NCI-H510A (cell line): ENCODE measurements around the gene STXBP6.
A peak's percentile ranks its signal among the peaks of the same experiment; 100 is the strongest.

Experiments
- DNase-seq: peaks from one replicate; lab custom pipeline; 2025; lab: John Stamatoyannopoulos, UW

STXBP6 gene

DNA sequence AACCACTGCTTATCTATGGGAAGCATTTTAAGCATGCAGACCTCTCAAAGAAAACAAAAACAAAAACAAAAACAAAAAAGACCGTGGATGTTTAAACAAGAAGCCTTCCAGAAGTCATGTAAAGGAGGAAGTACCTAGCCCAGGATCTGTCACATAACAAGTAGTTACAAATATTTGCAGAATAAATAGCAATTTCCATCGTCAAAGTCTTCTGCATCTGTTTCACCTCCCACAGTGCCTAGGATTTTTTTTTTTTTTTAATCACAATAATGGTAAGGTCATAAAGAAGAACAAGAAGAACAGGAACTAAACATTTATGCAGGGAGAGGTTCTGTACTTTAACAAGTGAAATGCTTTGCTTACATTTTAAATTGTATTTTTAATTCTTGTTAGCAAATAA lies 2.4 kb upstream of the STXBP6 start:
- DNase-seq: no peak

DNA sequence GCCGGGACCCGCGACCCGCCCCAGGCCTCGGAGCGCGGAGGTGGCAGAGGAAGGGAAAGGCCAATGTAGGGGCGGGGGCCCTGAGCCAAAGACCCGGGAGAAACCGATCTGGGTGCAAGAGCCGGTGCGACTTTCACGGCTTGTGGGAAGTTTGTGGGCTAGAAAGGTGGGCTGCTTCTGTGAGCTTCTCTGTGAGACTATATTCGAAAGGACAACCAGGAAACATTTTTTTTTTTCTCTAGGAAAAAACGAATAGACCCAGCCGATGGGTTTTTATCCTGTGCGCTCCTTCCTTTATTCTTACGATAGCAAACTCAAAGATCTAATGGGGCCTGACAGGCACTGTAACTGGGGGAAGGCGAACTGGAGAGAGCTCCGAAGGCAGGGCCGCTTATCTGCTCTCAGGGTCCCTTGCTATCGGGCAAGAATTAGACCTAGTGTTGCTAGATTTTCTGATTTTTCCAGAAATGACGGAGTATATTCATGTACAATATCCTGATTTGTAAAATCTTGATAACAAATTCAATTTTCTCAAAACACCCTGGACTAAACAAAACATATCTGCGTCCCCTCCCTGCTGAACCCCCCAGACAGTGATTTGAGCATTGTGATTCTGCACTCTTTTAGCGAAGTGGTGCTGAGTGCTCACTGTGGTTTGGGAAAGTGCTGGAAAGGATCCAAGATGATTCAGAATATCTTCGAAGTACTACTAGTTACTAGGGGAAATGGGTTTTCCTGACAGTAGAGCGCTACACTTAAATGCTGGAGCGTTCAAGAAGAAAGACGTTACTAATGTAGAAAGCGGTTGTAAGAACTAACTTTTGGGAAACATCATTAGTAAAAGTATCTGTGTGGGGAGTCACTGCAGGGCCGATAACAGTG lies 563 bp upstream of the STXBP6 start:
- no peak for DNase-seq

GRCh38 chr14:25049093-25049567 lies 817 bp downstream of the STXBP6 start:
- DNase-seq: no peak

GRCh38 chr14:25048170-25049016 lies 1.6 kb downstream of the STXBP6 start:
- DNase-seq: no peak

GRCh38 chr14:25046301-25046943 lies 3.5 kb downstream of the STXBP6 start:
- DNase-seq: no peak

DNA sequence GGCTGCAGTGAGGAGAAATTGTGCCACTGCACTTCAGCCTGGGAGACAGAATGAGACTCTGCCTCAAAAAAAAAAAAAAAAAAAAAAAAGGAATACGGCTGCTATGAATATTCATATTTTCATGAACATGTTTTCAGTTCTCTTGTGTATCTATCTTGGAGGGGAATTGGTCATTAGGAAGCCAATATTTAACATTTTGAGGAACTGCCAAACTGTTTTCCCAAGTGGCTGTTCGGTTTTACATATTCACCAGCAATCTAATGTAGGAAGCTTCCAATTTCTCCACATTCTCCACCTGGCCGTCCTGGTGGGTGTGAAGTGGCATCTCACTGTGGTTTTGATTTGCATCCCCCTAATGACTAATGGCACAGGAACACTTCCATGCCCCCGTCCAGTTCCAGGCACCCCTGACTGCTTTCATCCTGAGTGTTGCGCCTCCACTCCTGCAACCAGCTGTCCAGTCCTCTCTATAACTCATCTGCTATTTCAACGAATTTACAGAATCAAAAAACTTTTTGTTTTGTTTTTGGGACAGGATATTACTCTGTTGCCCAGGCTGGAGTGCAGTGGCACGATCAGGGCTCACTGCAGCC lies 5.7 kb downstream of the STXBP6 start:
- no peak for DNase-seq

- no peak for DNase-seq
Observed at GRCh38 chr14:25042362-25043299, 7.3 kb downstream of the STXBP6 start.

DNA sequence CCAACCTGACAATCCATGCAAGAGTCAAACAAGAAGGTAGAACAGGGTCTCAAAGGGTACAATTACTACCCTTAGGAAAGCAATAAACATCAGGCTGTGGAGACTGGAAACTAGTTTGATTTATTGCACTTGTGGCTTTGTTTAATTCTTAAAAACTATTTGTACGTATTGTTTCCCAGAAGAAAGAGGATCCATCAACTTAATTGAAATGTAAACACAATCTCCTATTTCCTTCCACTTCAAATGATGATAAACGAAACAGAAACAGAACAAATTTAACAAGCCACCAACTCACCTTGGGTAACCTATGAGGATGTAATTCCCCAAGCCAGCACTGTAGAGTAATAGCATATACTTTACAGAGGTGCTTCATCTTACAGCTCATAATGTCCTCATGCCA lies 8.0 kb downstream of the STXBP6 start:
- peak; percentile 53 for DNase-seq

GRCh38 chr14:25041484-25041883 lies 8.5 kb downstream of the STXBP6 start:
- DNase-seq: no peak

DNA sequence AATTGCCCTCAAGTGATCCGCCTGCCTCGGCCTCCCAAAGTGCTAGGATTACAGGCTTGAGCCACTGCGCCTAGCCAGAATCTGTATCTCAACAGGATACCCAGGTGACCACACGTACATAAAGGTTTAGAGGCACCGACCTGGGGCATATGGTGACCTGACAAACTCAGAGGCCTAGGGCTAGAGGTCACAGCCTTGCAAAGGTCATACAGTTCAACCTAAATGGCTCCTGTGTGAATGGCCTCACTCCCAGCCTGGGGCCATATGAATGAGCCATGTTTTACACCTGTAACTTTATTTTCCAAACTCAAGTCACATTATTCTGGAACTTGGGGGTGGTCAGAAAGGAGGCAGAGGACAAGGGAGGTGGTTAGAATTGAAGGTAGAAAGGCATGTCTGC lies 10.0 kb downstream of the STXBP6 start:
- DNase-seq: no peak

- DNase-seq: no peak
Observed at GRCh38 chr14:25038044-25038668, 11.8 kb downstream of the STXBP6 start.

GRCh38 chr14:25037032-25037431 lies 12.9 kb downstream of the STXBP6 start:
- no peak for DNase-seq

GRCh38 chr14:25034803-25035681 lies 14.9 kb downstream of the STXBP6 start:
- DNase-seq: no peak

DNA sequence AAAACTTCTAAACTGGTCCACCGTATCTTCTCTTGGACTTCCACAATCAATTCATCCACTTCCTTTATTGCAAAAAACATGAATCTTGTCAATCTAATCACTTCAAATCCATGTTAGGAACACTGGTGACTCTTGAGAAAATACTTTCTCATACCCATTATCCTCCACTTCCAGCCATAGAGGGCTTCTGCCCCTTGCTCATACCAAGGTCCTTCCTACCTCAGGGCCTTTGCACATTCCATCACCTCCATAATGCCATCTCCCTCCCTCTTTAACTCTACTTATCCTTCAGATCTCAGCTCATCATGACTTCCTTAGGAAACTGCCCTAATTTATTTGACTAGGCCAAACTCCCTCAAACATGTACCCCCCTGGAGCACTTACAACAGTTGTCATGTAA lies 16.6 kb downstream of the STXBP6 start:
- no peak for DNase-seq

DNA sequence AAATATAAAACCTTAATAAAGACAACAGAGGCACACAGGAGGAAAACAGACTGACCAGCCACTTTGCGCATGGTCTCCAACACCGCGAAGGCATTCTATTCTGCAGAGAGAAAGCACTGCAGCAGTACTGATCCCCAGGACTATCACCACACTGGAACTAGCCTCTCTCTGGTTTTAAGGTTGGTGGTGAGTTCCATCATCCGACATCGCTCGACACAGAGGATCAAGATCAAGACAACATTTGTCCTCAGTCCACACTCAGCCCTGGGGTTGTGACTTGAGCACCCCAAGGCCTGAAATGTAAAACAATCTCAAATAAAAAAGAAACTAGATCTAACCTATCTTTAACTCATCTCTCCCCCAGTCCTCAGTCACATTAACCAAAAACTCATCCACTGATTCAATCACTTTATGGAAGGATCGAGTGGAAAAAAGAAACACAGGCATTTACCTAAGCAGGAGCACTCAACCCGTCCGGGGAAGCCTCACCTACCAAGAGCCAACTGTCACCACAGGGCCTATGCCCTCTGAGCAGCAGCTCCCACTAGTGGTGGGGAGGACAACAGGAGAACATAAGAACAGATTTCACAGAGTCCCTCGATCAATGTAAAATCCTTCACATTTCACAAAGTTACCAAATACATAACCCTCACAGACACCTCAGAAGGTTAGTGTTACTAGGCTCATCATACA lies 17.7 kb downstream of the STXBP6 start:
- no peak for DNase-seq

- DNase-seq: no peak
Observed at GRCh38 chr14:25026476-25027137, 23.3 kb downstream of the STXBP6 start.

- DNase-seq: no peak
Observed at GRCh38 chr14:25019892-25020291, 30.1 kb downstream of the STXBP6 start.

- no peak for DNase-seq
Observed at GRCh38 chr14:25017562-25017961, 32.4 kb downstream of the STXBP6 start.
